HG02840 (cell line): ENCODE data around the gene KATNAL2.

Experiments used
- ATAC-seq: cut with Tn5 transposase; IDR thresholded peaks from one replicate; pipeline ENCODE4 v1.9.1; 2021; ENCODE audit warnings: mild to moderate bottlenecking, moderate library complexity, moderate number of reproducible peaks; ENCODE audit not compliant: unreplicated experiment, low FRiP score

KATNAL2 gene, protein sequence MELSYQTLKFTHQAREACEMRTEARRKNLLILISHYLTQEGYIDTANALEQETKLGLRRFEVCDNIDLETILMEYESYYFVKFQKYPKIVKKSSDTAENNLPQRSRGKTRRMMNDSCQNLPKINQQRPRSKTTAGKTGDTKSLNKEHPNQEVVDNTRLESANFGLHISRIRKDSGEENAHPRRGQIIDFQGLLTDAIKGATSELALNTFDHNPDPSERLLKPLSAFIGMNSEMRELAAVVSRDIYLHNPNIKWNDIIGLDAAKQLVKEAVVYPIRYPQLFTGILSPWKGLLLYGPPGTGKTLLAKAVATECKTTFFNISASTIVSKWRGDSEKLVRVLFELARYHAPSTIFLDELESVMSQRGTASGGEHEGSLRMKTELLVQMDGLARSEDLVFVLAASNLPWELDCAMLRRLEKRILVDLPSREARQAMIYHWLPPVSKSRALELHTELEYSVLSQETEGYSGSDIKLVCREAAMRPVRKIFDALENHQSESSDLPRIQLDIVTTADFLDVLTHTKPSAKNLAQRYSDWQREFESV

DNA sequence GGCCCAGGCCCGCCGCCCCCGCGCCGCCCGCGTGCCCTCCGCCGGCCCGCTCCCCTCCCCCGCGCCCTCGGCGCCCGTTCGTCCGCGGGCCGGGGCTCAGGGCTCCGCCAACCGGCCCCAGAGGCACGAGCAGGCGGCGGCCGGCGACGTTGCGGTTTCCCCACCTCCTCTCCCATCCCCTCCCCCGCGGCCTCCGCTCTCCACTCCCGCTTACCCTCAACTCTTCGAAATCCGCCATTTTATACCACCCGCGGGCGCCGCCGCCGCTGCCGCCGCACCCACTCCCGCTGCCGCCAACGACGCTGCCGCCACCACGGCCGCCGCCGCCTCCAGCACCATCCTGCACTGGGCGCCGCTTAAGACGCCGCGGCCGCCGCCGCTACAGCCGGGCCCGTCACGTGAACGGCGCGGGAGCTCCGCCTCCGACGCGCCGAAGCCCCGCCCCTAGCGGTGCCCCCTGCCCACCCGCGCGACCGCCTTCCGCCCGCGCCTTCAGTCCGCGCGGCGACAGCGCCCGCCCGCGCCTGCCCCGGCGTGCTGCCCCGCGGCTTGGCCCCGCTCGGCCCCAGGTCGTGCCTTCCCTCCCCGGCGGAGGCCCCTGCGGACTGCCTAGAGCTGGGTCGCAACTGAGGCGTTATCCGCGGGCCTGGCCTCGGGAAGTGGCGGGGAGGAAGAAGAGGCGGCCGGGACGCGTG is at the start of gene KATNAL2, which contains the start of gene PIAS2:
Gene KATNAL2 (plus strand): TSS at position 495 of the 695 bp plus-strand sequence. CDS start 29,271 bp downstream, outside the sequence.
Gene PIAS2 (minus strand): TSS at position 400 of the 695 bp plus-strand sequence. CDS start 162 bp downstream, at position 238.
- ATAC-seq = peak; percentile 78

- no peak for ATAC-seq
Observed at GRCh38 chr18:46868169-46868921, 49.1 kb upstream of the KATNAL2 start.

DNA sequence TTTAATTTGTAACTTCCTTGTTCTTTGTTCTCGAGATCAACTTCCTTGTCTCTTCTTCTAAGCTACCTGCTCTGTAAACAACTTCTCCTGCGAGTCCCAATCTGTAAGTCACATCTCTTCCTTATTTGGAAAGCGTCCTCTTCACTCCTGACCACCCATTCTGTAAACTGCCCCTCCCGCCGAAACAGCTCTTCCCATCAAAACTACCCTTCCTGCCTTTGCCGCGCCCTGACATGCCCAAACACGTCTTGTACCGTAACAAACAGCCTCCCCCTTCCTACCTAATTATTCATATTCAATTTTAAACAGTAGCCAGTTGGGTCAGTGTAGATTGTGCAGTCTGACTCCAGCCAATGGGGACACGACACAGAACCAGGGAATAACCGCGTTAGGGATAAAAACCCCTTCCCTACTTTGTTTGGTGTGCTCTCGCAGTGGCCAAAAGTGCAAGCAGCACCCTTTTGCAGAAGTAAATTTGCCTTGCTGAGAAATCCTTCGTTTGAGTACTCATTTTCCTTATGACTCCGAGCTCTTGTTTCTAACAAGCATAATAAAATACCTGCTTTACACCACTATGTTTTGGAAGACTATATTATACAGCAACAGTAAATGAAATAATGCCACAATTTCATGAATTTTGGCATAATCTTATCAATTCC is 39.9 kb upstream of the KATNAL2 start:
- ATAC-seq = no peak

GRCh38 chr18:46883180-46883579 is 34.2 kb upstream of the KATNAL2 start:
- ATAC-seq = no peak

GRCh38 chr18:46886893-46887292 is 30.5 kb upstream of the KATNAL2 start:
- no peak for ATAC-seq

DNA sequence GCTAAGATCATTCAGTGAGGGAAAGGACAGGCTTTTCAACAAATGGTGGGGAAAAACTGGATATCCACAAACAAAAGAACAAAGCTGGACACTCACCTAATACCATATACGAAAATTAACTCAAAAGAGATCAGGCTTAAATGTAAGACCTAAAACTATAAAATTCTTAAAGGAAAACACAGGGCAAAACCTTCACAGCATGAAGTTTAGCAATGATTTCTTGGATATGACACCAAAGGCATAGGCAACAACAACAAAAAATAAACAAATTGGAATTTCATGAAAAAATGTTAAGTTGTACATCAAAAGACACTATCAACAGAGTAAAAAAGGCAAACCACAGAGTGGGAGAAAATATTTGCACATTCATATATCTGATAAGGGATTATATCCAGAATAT is 28.4 kb upstream of the KATNAL2 start:
- ATAC-seq = no peak

- peak; percentile 82 for ATAC-seq
Observed at GRCh38 chr18:46891742-46892214, 25.6 kb upstream of the KATNAL2 start.

DNA sequence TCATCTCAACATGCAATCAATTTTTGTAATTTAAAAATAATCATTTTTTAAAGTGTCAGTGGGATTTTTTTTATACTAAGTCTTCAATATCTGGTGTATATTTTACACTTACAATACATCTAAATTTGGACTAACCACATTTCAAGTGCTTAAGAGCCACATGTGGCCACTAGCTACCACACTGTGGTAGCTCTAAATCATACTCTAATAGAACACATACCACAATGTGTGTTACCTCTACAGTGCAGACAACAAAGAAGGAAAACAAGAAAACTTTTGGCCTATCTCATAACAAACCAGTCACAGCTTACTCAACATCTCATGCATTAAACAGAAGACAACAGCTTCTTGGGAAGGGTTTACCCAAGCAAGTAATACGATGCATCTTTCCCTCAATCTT is 24.6 kb upstream of the KATNAL2 start:
- ATAC-seq = no peak

DNA sequence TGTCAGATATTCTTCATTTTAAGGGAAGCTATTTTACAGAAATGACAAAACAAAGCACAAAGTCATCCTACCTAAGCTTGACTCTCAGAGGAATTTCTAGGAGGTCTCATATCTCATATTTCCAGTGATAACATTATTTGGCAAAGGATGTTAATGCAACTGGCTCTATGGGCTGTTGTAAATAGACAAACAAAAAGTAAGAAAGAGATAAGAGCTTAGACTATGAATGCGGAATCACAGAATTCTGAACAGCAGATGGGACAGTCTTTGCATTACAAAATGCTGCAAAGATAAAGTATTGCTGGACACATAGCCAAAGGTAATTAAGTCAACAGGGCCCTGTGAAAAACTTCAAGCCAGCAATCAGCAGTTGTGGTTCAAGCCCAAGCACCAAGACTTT is 24.0 kb upstream of the KATNAL2 start:
- ATAC-seq = no peak

- no peak for ATAC-seq
Observed at GRCh38 chr18:46894124-46894523, 23.3 kb upstream of the KATNAL2 start.

DNA sequence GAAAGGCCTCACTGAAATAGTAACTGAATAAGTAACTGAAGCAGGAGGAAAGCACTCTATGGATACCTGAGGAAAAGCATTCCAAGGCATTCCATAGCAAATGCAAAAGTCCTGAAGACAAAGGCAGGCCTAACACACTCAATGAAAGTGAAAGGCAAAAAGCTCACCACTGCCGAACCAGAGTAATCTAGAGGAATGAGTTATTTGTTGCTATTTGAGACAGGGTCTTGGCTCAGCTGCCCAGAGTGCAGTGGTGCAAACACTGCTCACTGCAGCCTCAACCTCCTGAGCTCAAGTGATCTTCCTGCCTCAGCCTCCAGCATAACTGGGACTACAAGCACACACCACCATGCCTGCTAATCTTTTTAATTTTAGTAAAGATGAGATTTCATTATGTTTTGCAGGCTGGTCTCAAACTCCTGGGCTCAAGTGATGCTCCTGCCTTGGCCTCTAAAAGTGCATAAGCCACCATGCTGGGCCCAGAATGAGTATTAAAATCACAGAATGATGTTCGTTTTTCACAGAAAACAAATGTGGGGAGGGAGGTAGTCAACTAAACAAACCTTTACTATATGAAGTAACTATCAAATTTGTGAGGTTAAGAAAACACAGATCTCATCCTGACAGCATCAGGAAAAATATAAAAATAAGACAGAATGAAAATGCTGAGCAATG is 18.0 kb upstream of the KATNAL2 start:
- no peak for ATAC-seq

DNA sequence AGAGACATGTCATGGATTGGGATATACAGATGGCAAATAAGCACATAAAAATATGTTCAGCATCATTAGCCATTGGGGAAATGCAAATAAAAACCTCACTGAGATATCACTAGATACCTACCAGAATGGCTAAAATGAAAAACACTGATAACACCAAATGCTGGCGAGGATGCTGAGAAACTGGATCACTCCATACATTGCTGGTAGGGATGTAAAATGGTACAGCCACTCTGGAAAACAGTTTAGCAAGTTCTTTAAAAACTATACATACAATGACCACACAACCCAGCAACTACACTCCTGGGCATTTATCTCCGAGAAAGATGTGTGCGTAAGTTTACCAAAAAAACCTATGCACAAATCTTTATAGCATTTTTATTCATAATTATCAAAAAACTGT is 14.0 kb upstream of the KATNAL2 start:
- ATAC-seq = no peak

GRCh38 chr18:46909497-46909896 is 7.9 kb upstream of the KATNAL2 start:
- no peak for ATAC-seq

- ATAC-seq = no peak
Observed at GRCh38 chr18:46910856-46911255, 6.5 kb upstream of the KATNAL2 start.

DNA sequence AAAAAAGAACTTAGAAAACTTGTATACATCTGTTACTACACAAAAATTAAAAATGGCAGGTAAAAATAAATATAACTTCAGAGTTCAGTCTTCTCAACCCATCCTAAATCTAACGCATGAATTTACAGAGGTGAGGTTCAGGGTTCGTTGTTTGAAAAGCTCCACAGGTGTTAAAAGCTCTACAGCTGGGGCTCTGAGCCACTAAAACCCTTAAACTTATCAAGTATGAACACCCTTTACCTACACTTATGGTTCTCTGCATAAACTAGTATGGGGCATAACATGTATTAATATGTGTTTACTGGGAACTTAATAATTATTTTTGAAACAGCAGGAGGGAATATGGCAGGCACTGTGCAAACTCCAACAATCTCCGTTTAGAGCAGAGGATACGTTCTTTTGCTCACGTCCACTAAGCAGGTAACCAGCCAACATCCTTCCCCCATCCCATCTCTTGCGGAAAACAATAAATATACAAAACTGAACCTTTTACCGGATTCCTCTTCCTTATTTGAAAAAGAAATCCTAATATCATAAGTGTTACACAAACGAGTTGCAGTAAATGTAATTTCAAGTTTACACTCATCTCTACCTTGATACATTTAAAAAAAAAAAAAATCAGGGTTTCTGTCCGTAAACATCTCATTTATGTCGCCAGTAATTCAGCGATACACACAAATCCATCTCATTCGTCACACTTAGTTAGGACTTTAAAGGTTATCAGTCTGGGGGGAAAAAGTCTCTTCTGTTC is 1.4 kb upstream of the KATNAL2 start:
- ATAC-seq = no peak

- ATAC-seq = no peak
Observed at GRCh38 chr18:46916551-46917107, 773 bp upstream of the KATNAL2 start.

DNA sequence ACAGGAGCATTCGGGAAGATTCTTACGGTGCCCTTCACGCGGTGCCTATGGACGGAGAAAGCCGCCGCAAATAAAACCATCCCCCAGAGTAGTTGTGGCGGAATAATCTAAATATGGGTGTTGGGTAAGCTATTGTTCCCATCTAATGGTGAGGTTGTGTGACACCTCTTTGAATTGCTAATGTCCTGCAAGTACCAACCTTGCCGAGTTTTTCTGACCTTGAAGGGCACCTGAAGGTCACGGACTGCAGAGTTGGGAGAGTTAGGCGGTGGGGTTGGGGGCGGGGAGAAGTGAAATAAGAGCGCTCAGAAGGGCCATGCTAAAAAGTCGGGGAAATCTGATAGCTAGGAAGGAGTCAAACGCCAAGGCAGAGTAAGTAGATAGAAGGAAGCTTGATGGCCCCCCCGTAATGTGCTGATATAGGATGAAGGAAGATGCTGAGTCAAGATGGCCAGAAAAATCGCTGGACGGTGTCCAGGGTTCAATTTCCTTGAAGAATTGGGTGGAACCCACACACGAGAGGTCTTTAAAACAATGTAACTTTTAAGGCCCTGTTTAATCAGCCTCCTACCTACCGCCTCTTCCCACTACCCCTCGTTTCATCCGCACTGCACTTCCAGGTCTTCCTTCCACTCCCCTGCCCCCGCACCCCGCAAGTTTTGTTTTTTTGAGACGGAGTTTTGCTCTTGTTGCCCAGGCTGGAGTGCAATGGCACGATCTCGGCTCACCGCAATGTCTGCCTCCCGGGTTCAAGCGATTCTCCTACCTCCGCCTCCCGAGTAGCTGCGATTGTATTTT is 600 bp downstream of the KATNAL2 start:
- peak; percentile 9 for ATAC-seq

- no peak for ATAC-seq
Observed at GRCh38 chr18:46920067-46920466, 2.7 kb downstream of the KATNAL2 start.
